Activated CD4-positive, alpha-beta T cell treated with anti-CD3 and anti-CD28 coated beads for 1 hour (primary cell): Measurements from ENCODE around the gene ACTA2.
A peak's percentile ranks its signal among the peaks of the same experiment; 100 is the strongest.
"Not testable (repeated sequence)": the region's sequence is repeated elsewhere in the genome, so short reads cannot be mapped to it uniquely, and the experiment has no call there.

Source experiments
- DNase-seq: peaks from one replicate; pipeline ENCODE4 v3.0.0-alpha.2; 2020

Gene ACTA2

DNA sequence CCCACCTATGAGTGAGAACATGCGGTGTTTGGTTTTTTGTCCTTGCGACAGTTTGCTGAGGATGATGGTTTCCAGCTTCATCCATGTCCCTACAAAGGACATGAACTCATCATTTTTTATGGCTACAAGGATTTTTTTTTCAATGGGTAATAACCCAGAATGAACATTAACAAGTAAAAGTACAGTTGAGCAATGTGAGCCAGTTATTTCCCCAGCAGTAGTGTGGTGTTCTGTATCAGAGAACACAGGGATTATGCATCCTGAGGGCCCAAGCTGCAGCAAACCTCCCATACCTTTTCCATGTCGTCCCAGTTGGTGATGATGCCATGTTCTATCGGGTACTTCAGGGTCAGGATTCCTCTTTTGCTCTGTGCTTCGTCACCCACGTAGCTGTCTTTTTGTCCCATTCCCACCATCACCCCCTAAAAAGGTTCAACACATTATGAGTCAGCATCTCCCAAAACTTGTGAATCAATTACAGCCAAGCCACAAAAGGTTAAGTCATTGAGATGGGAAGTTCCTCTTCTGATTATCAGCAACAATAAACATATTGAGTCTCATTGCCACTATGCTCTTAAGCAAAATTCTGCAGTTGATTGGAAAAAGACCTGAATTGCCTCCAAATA, 5.5 kb downstream of the ACTA2 start:
- no peak for DNase-seq

DNA sequence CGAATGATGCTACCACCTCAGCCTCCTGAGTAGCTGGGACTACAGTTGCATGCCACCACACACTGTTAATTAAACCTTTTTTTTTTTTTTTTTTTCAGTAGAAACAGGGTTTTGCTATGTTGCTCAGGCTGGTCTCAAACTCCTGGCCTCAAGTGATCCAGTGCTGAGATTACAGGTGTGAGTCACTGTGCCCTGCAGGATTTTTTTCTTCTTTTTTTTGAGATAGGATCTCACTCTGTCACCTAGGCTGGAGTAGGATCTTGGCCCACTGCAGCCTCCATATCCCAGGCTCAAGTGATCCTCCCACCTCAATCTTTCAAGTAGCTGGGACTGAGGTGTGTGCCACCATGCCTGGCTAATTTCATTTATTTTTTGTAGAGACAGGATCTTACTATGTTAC, 6.4 kb downstream of the ACTA2 start:
- DNase-seq = no peak

DNA sequence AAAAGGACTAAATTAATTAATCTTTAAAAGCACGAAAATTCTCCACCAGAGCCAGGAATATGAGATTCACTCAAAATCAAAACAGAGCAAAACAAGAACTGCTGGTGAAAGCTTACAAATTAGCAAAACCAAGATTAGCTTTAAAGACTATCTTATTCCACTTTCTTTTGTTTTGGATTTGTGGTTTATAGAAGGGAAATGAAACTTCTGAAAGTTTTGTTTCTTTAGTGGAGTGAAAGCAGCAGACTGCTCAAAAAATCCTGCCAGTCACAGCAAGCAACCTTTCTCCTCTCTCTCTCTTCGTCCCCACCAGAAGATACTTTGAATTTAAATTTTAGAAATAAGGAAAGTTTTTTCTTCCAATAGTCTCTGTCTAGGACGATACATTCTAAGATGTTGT, 7.8 kb downstream of the ACTA2 start:
- no peak for DNase-seq

DNA sequence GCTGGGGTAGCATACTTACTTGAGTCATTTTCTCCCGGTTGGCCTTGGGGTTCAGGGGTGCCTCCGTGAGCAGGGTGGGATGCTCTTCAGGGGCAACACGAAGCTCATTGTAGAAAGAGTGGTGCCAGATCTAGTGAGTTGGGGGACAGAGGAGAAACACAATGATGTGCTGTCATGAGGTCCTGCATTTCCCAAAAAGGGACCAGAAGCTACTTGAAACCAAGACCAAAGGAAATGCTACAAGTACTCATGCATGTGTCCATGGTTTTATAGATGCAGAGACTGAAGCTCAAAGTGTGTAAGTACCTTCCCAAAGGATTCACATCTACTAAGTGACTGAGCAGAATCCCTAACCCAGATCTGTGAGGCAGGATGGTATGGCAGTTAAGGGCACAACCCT, 8.8 kb downstream of the ACTA2 start:
- no peak for DNase-seq

DNA sequence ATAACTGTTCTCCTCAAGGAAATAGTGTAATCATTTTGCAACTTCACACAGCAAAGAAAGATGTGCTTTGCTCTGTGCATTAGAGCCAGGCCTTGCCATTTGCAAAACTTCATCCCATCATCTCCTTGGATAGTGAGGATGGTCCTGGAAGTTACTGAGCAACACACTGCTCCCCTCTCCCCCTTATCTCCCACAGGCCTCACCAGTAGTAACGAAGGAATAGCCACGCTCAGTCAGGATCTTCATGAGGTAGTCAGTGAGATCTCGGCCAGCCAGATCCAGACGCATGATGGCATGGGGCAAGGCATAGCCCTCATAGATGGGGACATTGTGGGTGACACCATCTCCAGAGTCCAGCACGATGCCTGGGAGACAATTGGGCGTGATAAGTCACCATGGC, 11.5 kb downstream of the ACTA2 start:
- DNase-seq = no peak

DNA sequence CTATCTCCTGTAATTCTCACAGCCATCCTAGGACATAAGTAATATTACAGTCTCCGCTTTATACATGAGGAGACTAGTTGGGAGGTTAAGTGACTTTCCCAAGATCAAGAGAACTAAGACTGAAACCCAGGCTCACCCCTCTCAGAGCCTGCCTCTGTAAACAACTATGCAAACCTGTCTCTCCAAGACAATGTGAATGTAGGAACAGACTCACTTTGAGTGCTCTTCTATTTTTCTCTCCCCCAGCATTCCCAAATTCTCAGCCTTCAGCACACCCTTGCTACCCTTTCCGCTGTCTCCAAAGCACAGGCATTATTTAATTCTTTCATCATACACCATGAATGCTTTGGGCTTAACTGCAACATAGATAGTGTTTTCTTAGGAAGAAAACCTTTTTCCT, 13.6 kb downstream of the ACTA2 start:
- no peak for DNase-seq

DNA sequence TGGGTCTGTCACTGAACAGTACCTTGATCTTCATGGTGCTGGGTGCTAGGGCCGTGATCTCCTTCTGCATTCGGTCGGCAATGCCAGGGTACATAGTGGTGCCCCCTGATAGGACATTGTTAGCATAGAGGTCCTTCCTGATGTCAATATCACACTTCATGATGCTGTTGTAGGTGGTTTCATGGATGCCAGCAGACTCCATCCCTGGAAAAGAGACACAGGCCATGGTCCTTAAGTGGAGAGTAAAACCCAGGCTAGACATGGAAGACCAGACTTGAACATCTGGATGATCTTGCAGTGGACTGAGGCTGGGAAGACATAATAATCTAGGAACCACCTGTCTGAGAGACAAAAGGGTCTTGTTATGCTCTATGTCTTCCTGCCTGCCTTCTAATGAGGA, 14.5 kb downstream of the ACTA2 start:
- no peak for DNase-seq

DNA sequence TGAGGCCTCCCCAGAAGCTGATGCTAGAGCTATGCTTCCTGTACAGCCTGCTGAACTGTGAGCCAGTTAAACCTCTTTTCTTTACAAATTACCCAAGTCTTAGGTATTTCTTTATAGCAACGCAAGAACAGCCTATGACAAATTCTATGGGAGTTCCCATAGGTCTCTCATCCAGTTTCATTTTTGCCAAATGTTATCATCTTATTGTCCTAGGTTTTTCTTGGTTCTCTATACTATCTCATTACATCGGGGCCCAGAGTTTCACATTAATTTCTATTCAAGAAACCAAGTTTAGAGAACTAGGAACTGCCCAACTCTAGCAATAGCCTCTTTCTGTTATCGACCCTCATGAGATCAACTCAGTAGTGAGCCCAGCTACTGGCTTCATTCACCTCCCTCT, 15.9 kb downstream of the ACTA2 start:
- DNase-seq = no peak

DNA sequence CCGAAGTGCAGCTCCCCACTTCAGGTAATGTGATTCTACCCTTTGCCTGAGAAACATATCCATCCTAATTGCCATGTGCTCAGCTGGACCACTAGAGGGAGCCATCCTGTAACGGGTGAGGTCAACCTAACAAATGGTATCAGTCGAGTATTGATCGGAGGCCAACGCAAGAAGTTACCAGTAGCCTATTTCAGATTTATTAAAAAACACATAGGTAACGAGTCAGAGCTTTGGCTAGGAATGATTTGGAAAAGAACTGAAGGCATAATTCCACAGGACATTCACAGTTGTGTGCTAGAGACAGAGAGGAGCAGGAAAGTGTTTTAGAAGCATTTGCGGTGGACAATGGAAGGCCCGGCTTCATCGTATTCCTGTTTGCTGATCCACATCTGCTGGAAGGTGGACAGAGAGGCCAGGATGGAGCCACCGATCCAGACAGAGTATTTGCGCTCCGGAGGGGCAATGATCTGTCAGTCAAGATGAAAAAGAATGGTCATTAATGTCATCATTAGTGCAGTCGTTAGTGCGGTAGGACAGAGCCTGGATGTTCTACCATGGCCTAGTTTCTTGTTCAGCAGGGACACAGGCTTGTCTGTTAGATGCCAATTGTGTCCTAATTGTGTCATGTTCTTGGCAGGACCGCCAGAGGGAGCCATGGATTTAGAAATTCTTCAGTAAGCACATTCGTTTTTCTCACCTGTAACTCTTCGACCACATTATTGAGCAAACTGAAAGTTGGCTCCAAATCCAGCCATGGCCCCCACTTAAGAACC, 17.5 kb downstream of the ACTA2 start:
- peak; percentile 50 for DNase-seq

DNA sequence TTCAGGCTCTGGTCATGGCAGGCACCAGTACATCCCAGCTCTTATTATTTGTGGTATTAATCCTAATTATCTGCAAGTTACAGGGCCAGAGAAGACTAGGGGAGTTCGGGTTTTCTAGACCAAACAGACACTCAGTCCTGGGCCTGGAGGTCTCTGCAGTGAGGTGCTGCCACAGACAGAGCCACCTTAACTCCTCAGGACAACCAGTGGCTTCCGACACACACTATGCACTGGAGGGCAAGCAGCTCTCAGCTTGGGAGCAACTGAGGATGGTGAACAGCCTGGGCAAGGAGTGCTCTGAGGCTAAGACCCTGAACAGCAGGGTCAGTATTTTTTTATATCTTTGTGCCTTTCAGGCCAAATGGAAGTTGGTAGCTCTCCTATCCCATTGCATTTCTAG, 19.0 kb downstream of the ACTA2 start:
- no peak for DNase-seq

DNA sequence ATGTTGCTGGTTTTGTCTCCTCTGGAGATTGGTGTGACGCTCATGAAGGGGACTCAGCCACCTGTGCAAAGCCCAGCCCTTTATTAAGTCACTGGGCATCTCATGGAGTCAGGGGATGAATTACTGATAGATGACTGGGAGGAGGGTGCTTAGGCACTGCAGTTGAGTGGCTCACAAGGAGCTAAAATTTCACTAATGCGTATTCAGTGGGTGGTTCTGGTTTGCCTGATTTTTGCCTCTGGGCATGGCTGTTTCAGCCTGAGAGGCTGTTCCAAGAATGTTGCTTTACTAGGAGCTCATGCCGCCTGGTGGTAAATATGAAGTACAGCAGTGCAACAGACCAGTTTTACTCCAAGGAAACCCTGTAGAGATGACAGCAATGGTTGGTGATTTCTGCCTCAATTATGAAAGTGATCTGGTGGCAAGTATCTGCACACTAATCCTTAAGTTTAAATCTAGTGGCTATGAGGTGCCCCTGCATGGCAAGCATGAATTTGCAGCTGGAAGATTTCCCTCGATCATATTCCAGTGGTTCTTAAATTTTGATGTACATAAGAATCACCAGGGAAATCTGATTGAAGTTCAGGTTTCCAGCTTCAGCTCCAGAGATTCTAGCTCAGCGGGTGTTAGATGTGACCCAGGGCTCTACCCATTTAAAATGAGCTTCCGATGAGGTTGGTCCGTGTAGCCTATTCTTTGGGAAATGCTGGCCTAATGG, 19.9 kb downstream of the ACTA2 start:
- DNase-seq = no peak

DNA sequence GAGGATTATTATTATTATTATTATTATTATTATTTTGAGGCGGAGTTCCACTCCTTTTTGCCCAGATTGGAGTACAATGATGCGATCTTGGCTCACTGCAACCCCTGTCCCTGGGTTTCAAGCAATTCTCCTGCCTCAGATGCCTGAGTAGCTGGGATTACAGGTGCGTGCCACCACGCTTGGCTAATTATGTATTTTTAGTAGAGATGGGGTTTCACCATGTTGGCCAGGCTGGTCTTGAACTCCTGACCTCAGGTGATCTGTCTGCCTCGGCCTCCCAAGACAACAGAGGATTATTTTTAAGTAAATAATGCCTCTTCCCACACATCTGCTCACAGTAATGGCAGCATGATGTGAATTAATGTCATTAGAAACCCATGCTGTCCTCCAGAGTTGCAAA, 20.5 kb downstream of the ACTA2 start:
- DNase-seq = not testable (repeated sequence)

DNA sequence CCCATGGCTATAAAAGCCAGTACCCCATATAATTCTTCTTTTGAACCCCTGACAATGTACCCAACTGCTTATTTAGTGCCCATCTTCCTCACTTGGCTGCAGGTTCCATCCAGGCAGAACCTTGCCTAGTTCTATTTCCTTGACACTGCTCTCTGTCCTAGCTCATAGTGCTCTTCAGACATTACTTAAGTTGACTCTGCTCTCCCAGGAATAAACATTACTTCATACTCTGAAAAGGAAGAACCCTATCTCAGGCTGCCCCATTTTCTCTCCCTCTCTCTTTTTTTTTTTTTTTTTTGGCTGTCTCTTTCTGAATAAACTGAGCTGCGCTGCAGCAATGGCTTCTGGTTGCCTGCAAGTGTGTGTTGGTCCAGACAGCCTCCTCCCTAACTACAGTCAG, 21.0 kb downstream of the ACTA2 start:
- no peak for DNase-seq

DNA sequence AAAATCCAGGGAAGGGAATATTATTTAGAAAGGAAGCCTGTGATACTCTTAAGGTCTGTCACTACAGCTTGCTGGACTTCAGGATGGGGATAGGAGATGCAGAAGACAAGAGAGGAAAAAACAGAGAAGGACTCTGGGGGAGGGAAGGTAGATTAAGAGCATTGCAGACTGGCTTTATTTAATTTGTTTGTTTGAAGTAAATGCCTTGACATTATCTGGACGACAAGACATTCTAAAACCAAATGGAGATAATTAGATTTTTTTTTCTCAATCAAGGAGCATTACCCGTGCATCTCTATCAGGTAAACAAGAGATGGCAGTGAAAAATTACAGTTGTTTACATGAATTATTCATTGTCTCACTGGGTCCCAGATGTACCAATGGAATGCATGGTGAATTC, 24.3 kb downstream of the ACTA2 start:
- no peak for DNase-seq

DNA sequence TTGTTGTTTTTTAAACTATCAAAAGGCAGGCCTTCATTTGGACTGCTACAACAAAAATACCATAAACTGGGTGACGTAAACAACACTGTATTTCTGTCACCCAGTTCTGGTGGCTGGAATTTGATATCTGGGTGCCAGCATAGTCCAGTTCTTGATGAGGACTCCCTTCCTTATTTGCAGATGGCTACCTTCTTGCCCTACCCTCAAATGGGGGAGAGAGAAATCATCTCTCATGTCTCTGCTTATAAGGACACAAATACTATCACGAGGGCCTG, 25.2 kb downstream of the ACTA2 start:
- DNase-seq = no peak

DNA sequence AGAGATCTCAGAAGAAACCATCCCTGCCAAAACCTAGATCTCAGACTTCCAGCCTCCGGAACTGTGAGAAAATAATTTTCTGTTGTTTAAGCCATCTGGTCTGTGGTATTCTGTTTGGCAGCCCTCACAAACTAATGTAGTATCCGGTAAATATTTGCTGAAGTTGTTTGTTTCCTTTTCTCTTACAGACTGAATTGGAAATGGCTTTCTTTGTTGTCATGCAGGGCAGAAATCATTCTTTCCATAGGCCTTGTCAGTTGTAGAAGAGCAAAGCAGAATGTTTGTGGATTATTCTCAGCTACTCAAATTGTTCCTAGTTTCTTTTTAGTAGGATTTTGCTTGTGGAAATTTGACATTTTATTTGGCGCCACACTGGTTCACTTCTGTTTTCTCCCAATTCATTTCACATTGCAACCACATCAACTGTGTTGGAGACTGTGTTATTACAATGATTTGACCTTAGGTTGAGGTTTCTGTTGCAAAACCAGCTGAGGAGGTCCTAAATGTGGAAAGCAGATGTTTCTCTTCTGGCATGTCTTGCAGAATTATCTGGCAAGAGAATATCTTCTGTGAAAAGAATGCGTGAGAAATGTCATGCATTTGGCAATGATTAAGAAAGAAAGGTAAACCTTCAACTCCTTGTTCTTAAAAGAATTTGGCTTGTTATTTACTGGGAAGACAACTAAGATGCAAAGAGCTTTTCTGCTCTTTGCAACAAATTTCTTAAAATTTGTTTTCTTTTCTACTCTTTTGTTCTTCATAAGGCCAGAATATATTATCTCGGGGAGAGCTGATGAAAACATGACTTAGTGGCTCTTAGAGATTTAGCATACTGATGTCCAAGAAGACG, 25.8 kb downstream of the ACTA2 start:
- DNase-seq = no peak

DNA sequence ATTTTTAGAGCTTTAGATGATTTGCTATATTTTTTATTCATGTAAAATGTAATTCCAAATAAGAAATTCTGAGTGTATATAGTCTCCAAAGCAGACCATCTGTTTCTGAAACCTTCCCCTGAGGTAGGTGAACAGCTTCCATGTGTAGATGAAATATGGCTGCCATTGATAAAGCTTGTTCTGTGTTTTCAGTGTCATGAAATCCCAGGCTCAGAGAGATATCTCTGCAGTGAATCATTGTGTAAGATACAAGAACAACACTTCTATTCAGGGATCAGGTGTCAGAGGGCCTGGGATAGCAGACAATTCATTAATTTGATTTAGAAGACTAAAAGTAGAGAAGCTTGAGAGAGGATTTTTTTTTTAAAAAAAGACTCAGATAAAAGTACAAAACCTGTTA, 29.1 kb downstream of the ACTA2 start:
- DNase-seq = no peak

DNA sequence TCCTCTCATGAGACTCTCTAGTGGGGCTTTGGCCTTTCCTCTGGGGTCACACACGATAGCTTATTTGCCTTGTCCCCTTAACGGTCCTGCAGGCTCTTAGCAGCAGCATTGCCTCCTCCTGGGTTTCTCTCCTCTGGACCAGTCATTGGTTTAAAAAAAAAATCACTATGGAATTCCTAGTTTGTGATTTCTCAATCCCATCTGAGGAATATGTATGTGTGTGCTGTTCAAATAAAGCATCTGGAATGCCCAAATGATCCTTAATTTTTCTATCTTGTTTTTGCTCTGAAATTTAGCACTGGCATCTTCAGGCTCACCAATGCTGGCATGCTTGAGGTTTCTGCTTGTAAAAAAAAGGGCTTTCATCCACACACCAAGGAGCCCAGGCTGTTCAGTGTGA, 30.5 kb downstream of the ACTA2 start:
- no peak for DNase-seq

DNA sequence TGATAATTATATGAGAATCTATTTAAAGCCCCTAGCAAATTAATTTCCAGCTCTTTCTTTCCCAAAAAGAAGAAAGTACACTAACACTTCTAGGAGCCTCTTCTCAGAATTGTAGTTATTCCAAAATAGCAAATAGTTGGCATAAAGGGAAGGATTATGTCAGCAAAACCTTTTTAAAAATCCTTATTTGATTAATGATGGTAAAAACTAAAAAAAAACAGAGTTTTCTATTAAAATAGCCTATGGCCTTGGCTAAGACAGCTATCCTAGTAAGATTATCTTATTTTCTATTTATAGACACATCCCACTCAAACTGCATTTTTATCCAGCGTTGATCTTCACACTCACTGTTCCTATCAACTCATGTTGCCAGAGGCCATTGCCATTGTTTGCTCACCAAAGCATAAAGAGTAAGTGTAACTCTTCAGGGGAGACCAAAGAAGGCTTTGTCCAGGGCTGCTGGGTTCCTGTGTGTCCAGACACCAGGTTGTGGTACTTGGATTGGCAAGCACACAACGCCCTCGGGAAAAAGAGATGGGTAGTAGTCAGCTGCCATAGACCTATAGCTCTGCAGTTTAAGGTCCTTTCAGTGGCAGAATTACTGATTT, 31.5 kb downstream of the ACTA2 start:
- DNase-seq = no peak

DNA sequence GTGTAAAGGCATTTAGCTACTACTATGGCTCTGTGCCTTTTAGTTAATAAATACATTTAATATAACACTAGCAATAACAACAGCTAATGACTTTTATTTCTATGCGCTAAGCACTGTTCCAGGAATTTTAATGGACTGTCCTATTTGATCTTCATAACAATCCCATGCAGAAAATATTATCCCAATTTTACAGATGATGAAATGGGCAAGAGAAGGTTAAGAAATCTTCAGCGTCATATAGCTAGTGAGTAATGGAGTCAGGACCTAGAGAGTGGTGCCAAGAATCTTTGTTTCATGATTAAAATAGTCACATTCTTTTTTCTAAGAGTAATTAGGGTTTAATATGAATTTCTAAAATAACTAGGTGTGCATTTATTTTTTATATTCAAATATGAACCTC, 32.4 kb downstream of the ACTA2 start:
- no peak for DNase-seq

DNA sequence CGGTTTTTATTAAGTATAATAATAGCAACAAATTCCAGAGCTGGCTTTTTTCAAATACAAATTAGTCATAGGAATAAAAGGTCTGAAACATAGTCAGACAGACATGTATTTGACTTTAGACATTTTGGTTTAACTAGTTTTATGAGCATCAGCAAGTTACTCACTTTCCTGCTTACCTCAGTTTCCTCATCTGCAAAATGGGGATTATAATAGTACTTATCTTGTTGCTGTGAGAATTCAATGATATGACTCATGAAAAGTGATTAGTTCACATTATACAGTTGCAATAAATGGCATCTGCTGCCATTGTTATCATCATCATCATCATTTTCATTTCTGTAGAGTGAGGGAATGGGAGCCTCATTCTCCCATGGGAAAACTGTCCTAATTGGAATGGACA, 33.5 kb downstream of the ACTA2 start:
- no peak for DNase-seq

DNA sequence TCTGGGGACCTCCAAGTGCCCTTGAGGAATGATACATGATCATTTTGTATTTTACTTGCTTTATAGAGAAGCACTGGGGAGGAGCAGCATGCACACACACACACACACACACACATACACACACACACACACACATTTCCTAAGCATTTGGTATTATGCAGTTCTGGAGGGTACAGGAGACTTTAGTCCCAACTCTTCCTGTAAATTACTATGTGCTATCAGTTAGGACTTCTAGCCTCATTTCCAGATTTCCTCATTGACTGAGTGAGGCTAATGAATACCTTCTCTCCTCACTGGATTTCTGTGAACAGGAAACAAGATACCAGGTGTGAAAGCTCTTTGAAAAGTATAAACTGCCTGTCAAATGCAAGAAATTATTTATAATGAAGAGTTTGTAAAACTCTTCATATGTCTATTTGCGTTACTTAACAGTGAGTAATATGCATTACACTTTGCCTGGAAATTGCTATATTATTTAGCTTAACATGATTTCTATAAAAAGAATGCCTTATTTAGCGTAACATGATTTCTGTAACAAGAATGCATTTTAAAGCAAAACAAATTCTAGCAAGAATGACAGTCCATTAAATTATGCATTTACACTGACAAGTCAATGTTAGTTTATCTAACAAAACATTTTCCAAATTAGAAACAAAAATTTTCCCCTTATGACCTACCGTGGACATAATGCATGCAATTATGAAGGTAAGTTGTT, 34.2 kb downstream of the ACTA2 start:
- no peak for DNase-seq

DNA sequence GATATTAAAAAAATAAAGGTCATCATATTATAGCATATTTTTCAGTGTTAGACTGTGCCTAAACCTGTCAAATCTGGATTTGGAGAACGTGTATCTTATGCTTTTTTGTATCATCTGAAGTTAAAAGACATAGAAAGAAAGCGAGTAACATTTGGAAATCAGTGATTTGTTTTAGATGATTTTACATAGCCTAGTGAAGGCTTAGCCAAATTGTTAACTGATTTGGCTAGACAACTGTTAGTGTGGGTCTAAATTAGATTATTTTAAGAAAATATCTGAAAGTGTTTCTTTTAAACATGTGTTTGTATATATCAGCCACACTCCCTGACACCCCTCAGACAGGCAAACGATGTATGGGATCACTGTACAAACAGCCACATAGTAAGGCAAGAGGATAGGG, 35.6 kb downstream of the ACTA2 start:
- DNase-seq = no peak
